ENCODE results near the gene STARD13. TPM values are rescaled to one million over a fixed set of nuclear protein-coding genes. Genes with fewer than 3 reads are reported as not detected.

STARD13 gene
- total and polyA plus RNA-seq, 8 donors, result 7.8 to 29.4 (median 16.2) TPM

- no peak for ATAC-seq
- WGBS, 2 donors, result 86 to 88% methylated on average over 8 of the region's 8 CpGs
- Histone ChIP-seq H3K27ac (peak overlapping the region in 2 of 4 donors; percentile 22 to 56), H3K4me3 (no peak overlapping the region), H3K36me3 (no peaks in the 10 kb centered on the region), H3K4me1 (peaks cover 0 to 7% (median 3%) of the 10 kb centered on the region in 3 donors), H3K27me3 (no peaks in the 10 kb centered on the region), H3K9me3 (no peaks in the 10 kb centered on the region)
- intact Hi-C loops (cut with DNase I), result no loop called here
- no peak for DNase-seq
- no peak for FAIRE-seq
- no peak for TF ChIP-seq CTCF (IDR thresholded peaks at IDR 0.05)
These were observed 49.5 kb downstream of the STARD13 start for GRCh38 chr13:33236021-33236420.

GRCh38 chr13:33235564-33235963, 50.0 kb downstream of the STARD13 start:
- peaks cover 0 to 10% (median 3%) of the 10 kb centered on the region in 3 donors for H3K4me1 ChIP-seq
- intact Hi-C loops (cut with DNase I), result no loop called here
- no peak for TF ChIP-seq CTCF (IDR thresholded peaks at IDR 0.05)
- no peaks in the 10 kb centered on the region for H3K9me3 ChIP-seq
- DNase-seq, result no peak
- H3K27ac ChIP-seq, result peak overlapping the region in 2 of 4 donors; percentile 22 to 56
- H3K36me3 ChIP-seq, result no peaks in the 10 kb centered on the region
- FAIRE-seq, result no peak
- H3K4me3 ChIP-seq, result no peak overlapping the region
- 46 to 49% methylated on average over 3 of the region's 3 CpGs for WGBS, 2 donors
- H3K27me3 ChIP-seq, result no peaks in the 10 kb centered on the region
- ATAC-seq, result peak in 3 of 4 donors; percentile 23 to 36 (median 26)

- no peaks in the 10 kb centered on the region for H3K27me3 ChIP-seq
- H3K4me1 ChIP-seq, result peaks cover 0 to 15% (median 7%) of the 10 kb centered on the region in 3 donors
- peak; percentile 56 to 84 (median 74) for ATAC-seq
- H3K4me3 ChIP-seq, result no peak overlapping the region
- H3K36me3 ChIP-seq, result no peaks in the 10 kb centered on the region
- intact Hi-C loops (cut with DNase I), result no loop called here
- H3K9me3 ChIP-seq, result no peaks in the 10 kb centered on the region
- peak overlapping the region in 3 of 4 donors; percentile 0 to 56 (median 22) for H3K27ac ChIP-seq
- no peak for FAIRE-seq
- no peak for DNase-seq
- no peak for TF ChIP-seq CTCF (IDR thresholded peaks at IDR 0.05)
These were observed 50.5 kb downstream of the STARD13 start for GRCh38 chr13:33235078-33235477.

GRCh38 chr13:33233547-33233946, 52.0 kb downstream of the STARD13 start:
- 67 to 70% methylated on average over 5 of the region's 5 CpGs for whole genome bisulfite sequencing, 2 donors
- DNase-seq (peak in 3 of 6 donors; percentile 44 to 56 (median 46)), ATAC-seq (peak in 3 of 4 donors; percentile 14 to 53 (median 19)), FAIRE-seq (no peak)
- peaks cover 0 to 29% (median 15%) of the 10 kb centered on the region in 3 donors for H3K4me1 ChIP-seq
- H3K27me3 ChIP-seq, result no peaks in the 10 kb centered on the region
- no peak overlapping the region for H3K4me3 ChIP-seq
- TF ChIP-seq CTCF (IDR thresholded peaks at IDR 0.05), result no peak
- H3K36me3 ChIP-seq, result no peaks in the 10 kb centered on the region
- no peaks in the 10 kb centered on the region for H3K9me3 ChIP-seq
- H3K27ac ChIP-seq, result peak overlapping the region in 2 of 4 donors; percentile 2 to 22
- intact Hi-C loops (cut with DNase I), result no loop called here

- 81 to 95% methylated on average over 2 of the region's 2 CpGs for WGBS, 2 donors
- Histone ChIP-seq H3K4me3 (no peak overlapping the region), H3K27ac (no peak overlapping the region), H3K27me3 (no peaks in the 10 kb centered on the region), H3K36me3 (no peaks in the 10 kb centered on the region), H3K9me3 (no peaks in the 10 kb centered on the region), H3K4me1 (peaks cover 0 to 33% (median 15%) of the 10 kb centered on the region in 3 donors)
- intact Hi-C loops (cut with DNase I), result no loop called here
- FAIRE-seq, result no peak
- ATAC-seq, result no peak
- DNase-seq, result no peak
- no peak for TF ChIP-seq CTCF (IDR thresholded peaks at IDR 0.05)
These were observed 52.7 kb downstream of the STARD13 start for GRCh38 chr13:33232883-33233282.
